SK-N-MC (cell line): Measurements from ENCODE around the gene CTAGE1.

Experiments
- EZH2 ChIP-seq: fragments of 200-600 bp; sonication (generic); IDR thresholded peaks from one replicate; pipeline ENCODE4 v1.6.1; 2017; ENCODE audit warnings: antibody characterized with exemption
- FOXP2 ChIP-seq: optimal IDR thresholded peaks from 2 replicates; pipeline ENCODE3; 2011; ENCODE audit warnings: mild to moderate bottlenecking, moderate library complexity; ENCODE audit not compliant: insufficient read depth; ENCODE audit errors: extremely low read length, control extremely low read depth
- POLR2AphosphoS5 ChIP-seq: IDR thresholded peaks from 2 replicates; pipeline ENCODE4 v1.6.1; 2012; ENCODE audit warnings: mild to moderate bottlenecking, low read depth, low read length, borderline replicate concordance

DNA sequence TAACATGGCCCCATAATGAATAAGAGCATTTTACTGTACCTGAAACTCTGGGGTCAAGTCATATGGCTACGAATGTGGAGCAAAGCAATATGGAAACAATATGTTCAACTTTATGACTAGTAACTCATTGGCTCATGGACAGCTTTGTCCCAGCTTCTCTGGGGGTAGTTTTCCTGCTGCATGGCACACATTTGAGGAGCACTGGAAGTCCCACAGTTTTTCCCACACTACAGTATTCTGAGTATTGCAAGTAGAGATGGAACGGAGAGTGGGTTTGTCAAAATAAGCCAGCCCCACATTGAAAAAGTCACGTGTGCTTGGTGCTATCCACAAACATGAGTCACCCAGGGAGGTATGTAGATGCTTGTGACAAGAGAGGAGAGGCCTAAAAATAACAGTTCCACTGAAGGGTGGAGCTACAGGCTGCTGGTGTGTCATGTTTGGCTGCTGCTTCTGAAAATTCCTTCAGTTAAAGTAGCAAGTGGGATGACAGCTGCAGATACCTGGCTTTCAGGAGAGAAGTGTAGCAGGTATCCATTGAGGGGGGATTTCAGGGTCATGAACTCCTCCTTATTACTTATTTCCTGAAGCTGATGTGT, 48.2 kb upstream of the CTAGE1 start:
- TF ChIP-seq EZH2 (no peak), POLR2AphosphoS5 (no peak), FOXP2 (no peak)
